SK-N-MC (cell line): ENCODE data around the gene CHTOP.

Experiments
- EZH2 ChIP-seq: fragments of 200-600 bp; sonication (generic); IDR thresholded peaks from one replicate; pipeline ENCODE4 v1.6.1; 2017; ENCODE audit warnings: antibody characterized with exemption
- POLR2AphosphoS5 ChIP-seq: IDR thresholded peaks from 2 replicates; pipeline ENCODE4 v1.6.1; 2012; ENCODE audit warnings: mild to moderate bottlenecking, low read depth, low read length, borderline replicate concordance

GRCh38 chr1:153682730-153683129 lies 48.9 kb downstream of the CHTOP start:
- TF ChIP-seq EZH2, result no peak
- no peak for TF ChIP-seq POLR2AphosphoS5
